SK-N-SH treated with all-trans-retinoic acid at 6 μM for 48 hours (cell line): Measurements from ENCODE around the gene RIT1.

Experiments
- ARNTL ChIP-seq: fragments of 450-650 bp; formaldehyde crosslinking; IDR thresholded peaks from 2 replicates; pipeline ENCODE4 v1.5.0; 2020; ENCODE audit warnings: low read depth, mild to moderate bottlenecking, moderate library complexity, borderline replicate concordance
- CREB5 ChIP-seq: fragments of 250-450 bp; sonication (Bioruptor Pico); IDR thresholded peaks from 2 replicates; pipeline ENCODE4 v1.5.1; 2020; ENCODE audit warnings: low read depth, mild to moderate bottlenecking, moderate library complexity
- CSDC2 ChIP-seq: fragments of 250-450 bp; sonication (Bioruptor Pico); IDR thresholded peaks from 2 replicates; pipeline ENCODE4 v1.5.0; 2020; ENCODE audit warnings: mild to moderate bottlenecking, moderate library complexity
- CSRNP3 ChIP-seq: fragments of 250-450 bp; sonication (Bioruptor Pico); IDR thresholded peaks from 2 replicates; pipeline ENCODE4 v1.5.1; 2021; ENCODE audit warnings: mild to moderate bottlenecking, moderate library complexity
- ISL1 ChIP-seq: fragments of 250-450 bp; sonication (Bioruptor Pico); IDR thresholded peaks from 2 replicates; pipeline ENCODE4 v2.1.2; 2022; ENCODE audit warnings: mild to moderate bottlenecking, moderate library complexity
- OSR1 ChIP-seq: fragments of 250-450 bp; sonication (Bioruptor Pico); IDR thresholded peaks from 2 replicates; pipeline ENCODE4 v1.8.0; 2022; ENCODE audit warnings: moderate library complexity, mild to moderate bottlenecking, inconsistent platforms
- PATZ1 ChIP-seq: fragments of 250-450 bp; sonication (Bioruptor Pico); IDR thresholded peaks from 2 replicates; pipeline ENCODE4 v1.8.0; 2020; ENCODE audit warnings: mild to moderate bottlenecking, moderate library complexity, borderline replicate concordance
- RARB ChIP-seq: fragments of 250-450 bp; sonication (Bioruptor Pico); IDR thresholded peaks from 2 replicates; pipeline ENCODE4 v1.8.0; 2021; ENCODE audit warnings: mild to moderate bottlenecking, moderate library complexity
- TOX ChIP-seq: fragments of 250-450 bp; sonication (Bioruptor Pico); IDR thresholded peaks from 2 replicates; pipeline ENCODE4 v1.8.0; 2021; ENCODE audit warnings: mild to moderate bottlenecking, moderate library complexity, borderline replicate concordance
- ZFP30 ChIP-seq: fragments of 450-650 bp; formaldehyde crosslinking; IDR thresholded peaks from 2 replicates; pipeline ENCODE4 v1.5.0; 2022; ENCODE audit warnings: mild to moderate bottlenecking, moderate library complexity
- ZNF565 ChIP-seq: fragments of 450-650 bp; formaldehyde crosslinking; conservative IDR thresholded peaks from 2 replicates; pipeline ENCODE4 v1.5.0; 2020; ENCODE audit warnings: low read depth, mild to moderate bottlenecking, moderate library complexity
- ZNF70 ChIP-seq: fragments of 450-650 bp; formaldehyde crosslinking; IDR thresholded peaks from 2 replicates; pipeline ENCODE4 v1.5.0; 2020; ENCODE audit warnings: mild to moderate bottlenecking, moderate library complexity
- ZNF8 ChIP-seq: fragments of 450-650 bp; formaldehyde crosslinking; IDR thresholded peaks from 2 replicates; pipeline ENCODE4 v1.5.0; 2020; ENCODE audit warnings: mild to moderate bottlenecking, moderate library complexity

GRCh38 chr1:155858800-155859233, 52.3 kb downstream of the RIT1 start:
- no peak for TF ChIP-seq ARNTL (CRISPR knock-in tag)
- no peak for TF ChIP-seq TOX (CRISPR knock-in tag)
- no peak for TF ChIP-seq CREB5
- TF ChIP-seq PATZ1 = no peak
- no peak for TF ChIP-seq CSDC2 (CRISPR knock-in tag)
- no peak for TF ChIP-seq ZFP30 (CRISPR knock-in tag)
- TF ChIP-seq OSR1 (CRISPR knock-in tag) = no peak
- no peak for TF ChIP-seq ZNF565 (CRISPR knock-in tag)
- no peak for TF ChIP-seq ISL1 (CRISPR knock-in tag)
- TF ChIP-seq ZNF8 (CRISPR knock-in tag) = no peak
- TF ChIP-seq RARB (CRISPR knock-in tag) = no peak
- TF ChIP-seq CSRNP3 (CRISPR knock-in tag) = no peak
- no peak for TF ChIP-seq ZNF70 (CRISPR knock-in tag)
